T-helper 17 cell (primary cell): ENCODE results near the gene DPAGT1. TPM values are rescaled to one million over a fixed set of nuclear protein-coding genes. Genes with fewer than 3 reads are reported as not detected.
"Not testable (repeated sequence)": the region's sequence is repeated elsewhere in the genome, so short reads cannot be mapped to it uniquely, and the experiment has no call there.

Source experiments
- ATAC-seq: fragments of 150-1000 bp; cut with Tn5 transposase; 2 replicates; pipeline ENCODE4 v1.10.0; 2021; ENCODE audit warnings: mild to moderate bottlenecking, moderate library complexity
- DNase-seq, 3 donors: peaks; one replicate each; pipeline versions ENCODE4 v3.0.0 to v3.0.0-alpha.2; 2020 to 2021
- H3K9me3 ChIP-seq: one replicate; pipeline ENCODE4 v1.7.0; 2013; ENCODE audit warnings: low read length, mild to moderate bottlenecking; ENCODE audit not compliant: control insufficient read depth, poor library complexity, severe bottlenecking
- H3K27ac Mint-ChIP-seq: one replicate; pipeline ENCODE4 v1.8.0; 2022; ENCODE audit warnings: mild to moderate bottlenecking, moderate library complexity, mixed read lengths
- H3K27me3 Mint-ChIP-seq: one replicate; pipeline ENCODE4 v1.8.0; 2022; ENCODE audit warnings: mixed read lengths
- H3K36me3 Mint-ChIP-seq: one replicate; pipeline ENCODE4 v1.8.0; 2022; ENCODE audit warnings: low read depth, mixed read lengths
- H3K4me1 Mint-ChIP-seq: one replicate; pipeline ENCODE4 v1.8.0; 2022; ENCODE audit warnings: mild to moderate bottlenecking, mixed read lengths
- H3K4me3 Mint-ChIP-seq: one replicate; pipeline ENCODE4 v1.8.0; 2022; ENCODE audit warnings: mild to moderate bottlenecking, moderate library complexity, mixed read lengths
- total RNA-seq, 4 donors: library from RNA in 2 of 4; stranded (reverse) in 2 of 4; gene quantifications; one replicate each; pipeline ENCODE4 v1.2.3 and lab custom pipeline; 2022 to 2026

Gene DPAGT1
- total RNA-seq, result 10 to 100 TPM; 18.9 to 20.5 TPM
- 13.1 to 18.2 reads per million in 2 donors for total RNA-seq (lab: John Stamatoyannopoulos, UW)

- no peaks in the 10 kb centered on the region for H3K27me3 Mint-ChIP-seq
- no peaks in the 10 kb centered on the region for H3K9me3 ChIP-seq
- H3K36me3 Mint-ChIP-seq, result peaks cover under 1% of the 10 kb centered on the region
- H3K4me1 Mint-ChIP-seq, result peaks cover 32% of the 10 kb centered on the region
- H3K27ac Mint-ChIP-seq, result peak within 1 kb of the TSS; percentile 97
- ATAC-seq (peak; percentile 88), DNase-seq (peak; percentile 65 to 74 (median 70))
- peak within 1 kb of the TSS; percentile 93 for H3K4me3 Mint-ChIP-seq
These were observed at the start of gene DPAGT1 for GRCh38 chr11:119101759-119102423. DPAGT1 (minus strand) TSS chr11:119101853; CDS start chr11:119101655, 198 bp downstream.

DNA sequence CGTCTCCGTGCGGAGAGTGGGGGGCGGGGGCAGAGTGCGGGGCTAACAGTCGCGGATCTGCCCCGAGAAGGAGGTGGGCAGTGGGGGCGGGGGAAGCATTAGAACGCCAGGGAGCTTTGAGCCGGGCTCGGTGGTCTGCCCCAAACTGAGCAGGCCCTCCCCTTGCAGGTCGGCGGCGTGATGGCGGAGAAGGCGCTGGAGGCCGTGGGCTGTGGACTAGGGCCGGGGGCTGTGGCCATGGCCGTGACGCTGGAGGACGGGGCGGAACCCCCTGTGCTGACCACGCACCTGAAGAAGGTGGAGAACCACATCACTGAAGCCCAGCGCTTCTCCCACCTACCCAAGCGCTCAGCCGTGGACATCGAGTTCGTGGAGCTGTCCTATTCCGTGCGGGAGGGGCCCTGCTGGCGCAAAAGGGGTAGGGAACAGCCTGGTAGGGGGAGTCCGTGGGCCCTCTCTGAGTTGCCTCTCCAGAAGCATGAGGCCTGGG, 48.2 kb upstream of the DPAGT1 start:
- no peaks in the 10 kb centered on the region for H3K9me3 ChIP-seq
- Mint-ChIP-seq H3K27me3 (peaks cover 36% of the 10 kb centered on the region), H3K4me1 (peaks cover 8% of the 10 kb centered on the region), H3K4me3 (peak overlapping the region; percentile 62), H3K36me3 (no peaks in the 10 kb centered on the region), H3K27ac (no peak overlapping the region)
- DNase-seq (no peak), ATAC-seq (no peak)

- ATAC-seq, result peak; percentile 54
- no peaks in the 10 kb centered on the region for H3K36me3 Mint-ChIP-seq
- H3K9me3 ChIP-seq, result no peaks in the 10 kb centered on the region
- peak within 1 kb of the TSS; percentile 80 for H3K4me3 Mint-ChIP-seq
- H3K4me1 Mint-ChIP-seq, result peaks cover 8% of the 10 kb centered on the region
- H3K27me3 Mint-ChIP-seq, result peaks cover 35% of the 10 kb centered on the region
- peak in 1 of 3 donors; percentile 24 for DNase-seq
- H3K27ac Mint-ChIP-seq, result no peak within 1 kb of the TSS
These were observed 47.5 kb upstream of the DPAGT1 start, which contains the start of gene ABCG4 for GRCh38 chr11:119149018-119149785. ABCG4 (plus strand) TSS chr11:119149052; CDS start chr11:119149966, 914 bp downstream.

GRCh38 chr11:119148720-119149017, 47.0 kb upstream of the DPAGT1 start:
- no peaks in the 10 kb centered on the region for H3K9me3 ChIP-seq
- no peak overlapping the region for H3K27ac Mint-ChIP-seq
- ATAC-seq (no peak), DNase-seq (no peak)
- H3K4me3 Mint-ChIP-seq, result peak overlapping the region; percentile 80
- peaks cover 33% of the 10 kb centered on the region for H3K27me3 Mint-ChIP-seq
- peaks cover 8% of the 10 kb centered on the region for H3K4me1 Mint-ChIP-seq
- H3K36me3 Mint-ChIP-seq, result no peaks in the 10 kb centered on the region

DNA sequence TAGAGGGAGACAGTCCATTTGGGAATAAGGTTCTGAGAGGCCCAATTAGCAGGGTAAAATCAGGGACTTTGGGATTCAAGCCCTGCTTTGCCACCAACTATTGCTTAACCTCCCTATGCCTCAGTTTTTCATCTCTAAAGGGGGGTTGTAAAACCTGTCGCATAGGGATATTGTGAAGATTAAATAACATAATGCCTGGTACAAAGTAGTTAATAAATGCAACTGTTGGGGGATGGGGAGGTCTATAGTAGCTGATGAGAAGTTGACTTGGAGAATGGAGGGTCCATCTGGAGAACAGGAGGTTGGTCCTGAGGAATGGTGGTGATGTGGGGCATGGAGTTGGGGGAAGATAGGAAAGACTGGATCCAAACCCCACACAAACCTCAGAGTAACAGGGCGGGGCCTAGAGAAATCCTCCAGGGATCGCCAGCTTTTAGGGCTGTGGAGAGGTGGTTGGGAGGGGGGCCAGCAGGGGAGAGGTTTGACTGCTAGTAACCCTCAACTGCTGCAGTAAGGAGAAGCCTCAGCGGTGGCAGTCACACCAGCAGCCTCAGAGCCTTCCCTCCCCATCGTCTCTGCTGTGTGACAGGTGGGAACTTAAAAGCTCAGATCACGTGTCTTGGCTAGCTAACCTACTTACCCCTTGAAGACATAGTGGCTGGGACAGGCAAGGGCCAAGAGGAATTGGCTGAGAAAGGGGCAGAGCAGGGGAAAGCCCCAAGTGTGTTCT, 46.1 kb upstream of the DPAGT1 start:
- Mint-ChIP-seq H3K27ac (no peak overlapping the region), H3K27me3 (peaks cover 29% of the 10 kb centered on the region), H3K4me1 (peaks cover 8% of the 10 kb centered on the region), H3K4me3 (peak overlapping the region; percentile 80), H3K36me3 (no peaks in the 10 kb centered on the region)
- no peaks in the 10 kb centered on the region for H3K9me3 ChIP-seq
- ATAC-seq (peak; percentile 67), DNase-seq (no peak)

GRCh38 chr11:119145551-119145950, 43.9 kb upstream of the DPAGT1 start:
- no peak overlapping the region for H3K27ac Mint-ChIP-seq
- H3K4me3 Mint-ChIP-seq, result no peak overlapping the region
- ATAC-seq (no peak), DNase-seq (no peak)
- H3K9me3 ChIP-seq, result no peaks in the 10 kb centered on the region
- peaks cover 29% of the 10 kb centered on the region for H3K27me3 Mint-ChIP-seq
- no peaks in the 10 kb centered on the region for H3K36me3 Mint-ChIP-seq
- H3K4me1 Mint-ChIP-seq, result peaks cover 8% of the 10 kb centered on the region

GRCh38 chr11:119144825-119145486, 43.3 kb upstream of the DPAGT1 start:
- DNase-seq, result no peak
- peaks cover 29% of the 10 kb centered on the region for H3K27me3 Mint-ChIP-seq
- no peak overlapping the region for H3K27ac Mint-ChIP-seq

GRCh38 chr11:119139276-119139675, 37.6 kb upstream of the DPAGT1 start:
- H3K9me3 ChIP-seq, DNase-seq, H3K4me3 Mint-ChIP-seq, H3K36me3 Mint-ChIP-seq, H3K27ac Mint-ChIP-seq, H3K4me1 Mint-ChIP-seq, ATAC-seq: not testable (repeated sequence)
- H3K27me3 Mint-ChIP-seq, result peaks cover 21% of the 10 kb centered on the region

More at GRCh38 chr11:119144825-119145486, 43.3 kb upstream of the DPAGT1 start:
- Mint-ChIP-seq H3K4me1 (peaks cover 8% of the 10 kb centered on the region), H3K4me3 (no peak overlapping the region), H3K36me3 (no peaks in the 10 kb centered on the region)
- H3K9me3 ChIP-seq, result no peaks in the 10 kb centered on the region
- peak; percentile 52 for ATAC-seq

DNA sequence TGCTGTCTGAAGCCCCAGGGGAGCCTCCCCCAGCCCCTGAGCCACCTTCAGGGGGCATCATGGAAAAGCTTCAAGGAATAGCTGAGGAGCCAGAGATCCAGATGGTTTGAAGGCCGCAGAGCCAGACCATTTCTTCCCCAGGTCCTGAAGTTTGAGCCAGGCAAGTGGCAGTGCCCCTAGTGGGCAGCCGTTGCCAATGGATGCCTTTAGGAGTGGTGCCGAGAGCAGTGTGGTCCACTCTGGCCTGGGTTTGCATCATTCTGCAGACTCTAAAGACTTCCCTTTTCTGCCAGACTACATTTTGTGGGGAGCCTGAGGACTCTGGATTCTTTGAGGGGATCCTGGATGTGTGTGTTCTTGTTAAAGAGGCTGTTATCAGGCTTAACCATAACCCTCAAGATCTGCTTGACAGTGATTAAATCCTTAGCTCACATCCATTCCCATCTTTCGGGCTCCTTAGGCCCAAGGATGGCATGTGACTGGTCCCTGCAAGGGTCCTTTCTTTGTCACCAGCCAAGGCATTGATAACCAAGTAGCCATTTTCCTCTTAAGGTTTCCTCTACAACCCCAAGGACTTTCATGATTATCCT, 32.8 kb upstream of the DPAGT1 start:
- H3K27ac Mint-ChIP-seq, result no peak overlapping the region
- ATAC-seq (peak; percentile 51), DNase-seq (no peak)
- no peak overlapping the region for H3K4me3 Mint-ChIP-seq
- H3K36me3 Mint-ChIP-seq, result peaks cover 8% of the 10 kb centered on the region
- H3K27me3 Mint-ChIP-seq, result peaks cover 14% of the 10 kb centered on the region
- no peaks in the 10 kb centered on the region for H3K9me3 ChIP-seq
- peaks cover 6% of the 10 kb centered on the region for H3K4me1 Mint-ChIP-seq

DNA sequence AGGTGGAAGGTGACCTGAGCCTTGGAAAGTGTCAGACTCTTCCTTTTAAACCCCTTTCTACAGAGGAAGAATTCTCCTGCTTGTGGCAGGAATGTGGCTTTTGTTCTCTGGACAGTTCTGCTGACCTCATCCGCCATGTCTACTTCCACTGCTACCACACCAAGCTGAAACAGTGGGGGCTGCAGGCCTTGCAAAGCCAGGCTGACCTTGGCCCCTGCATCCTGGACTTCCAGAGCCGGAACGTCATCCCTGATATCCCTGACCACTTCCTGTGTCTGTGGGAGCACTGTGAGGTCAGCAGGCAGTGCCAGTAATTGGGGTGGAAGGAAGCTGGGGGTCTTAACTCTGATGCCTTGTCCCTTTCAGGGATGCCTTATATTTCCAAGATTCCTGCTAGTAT, 29.0 kb upstream of the DPAGT1 start:
- Mint-ChIP-seq H3K4me1 (peaks cover 10% of the 10 kb centered on the region), H3K36me3 (peaks cover 8% of the 10 kb centered on the region), H3K27ac (no peak overlapping the region), H3K4me3 (no peak overlapping the region), H3K27me3 (no peaks in the 10 kb centered on the region)
- H3K9me3 ChIP-seq, result no peaks in the 10 kb centered on the region
- DNase-seq, result no peak
- no peak for ATAC-seq

DNA sequence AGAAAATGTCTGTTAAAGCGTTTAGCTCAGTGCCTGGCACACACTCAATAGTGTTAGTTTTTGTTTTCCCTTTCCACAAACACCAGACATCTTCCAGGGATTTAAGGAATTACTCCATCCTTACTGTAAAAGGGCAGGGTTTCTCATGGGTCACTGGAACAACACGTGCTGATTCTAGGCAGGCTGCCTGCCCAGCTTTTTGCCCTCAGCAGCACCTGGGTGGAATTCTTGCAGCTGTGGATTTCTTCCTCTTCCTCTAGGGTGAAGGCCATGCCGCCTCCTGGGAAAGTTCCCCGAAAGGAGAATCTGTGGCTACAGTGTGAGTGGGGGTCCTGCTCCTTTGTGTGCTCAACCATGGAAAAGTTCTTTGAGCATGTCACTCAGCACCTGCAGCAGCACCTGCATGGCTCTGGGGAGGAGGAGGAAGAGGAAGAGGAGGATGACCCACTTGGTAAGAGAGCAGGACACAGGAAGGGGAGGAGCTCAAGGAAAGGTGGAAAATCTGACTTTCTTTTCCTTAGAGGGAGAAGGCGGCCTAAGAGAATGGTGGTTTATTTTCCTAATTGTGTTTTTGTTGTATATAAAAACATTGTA, 25.1 kb upstream of the DPAGT1 start:
- no peaks in the 10 kb centered on the region for H3K9me3 ChIP-seq
- H3K27me3 Mint-ChIP-seq, result no peaks in the 10 kb centered on the region
- DNase-seq, result no peak
- no peak for ATAC-seq
- no peak overlapping the region for H3K27ac Mint-ChIP-seq
- no peaks in the 10 kb centered on the region for H3K36me3 Mint-ChIP-seq
- no peak overlapping the region for H3K4me3 Mint-ChIP-seq
- peaks cover 23% of the 10 kb centered on the region for H3K4me1 Mint-ChIP-seq

DNA sequence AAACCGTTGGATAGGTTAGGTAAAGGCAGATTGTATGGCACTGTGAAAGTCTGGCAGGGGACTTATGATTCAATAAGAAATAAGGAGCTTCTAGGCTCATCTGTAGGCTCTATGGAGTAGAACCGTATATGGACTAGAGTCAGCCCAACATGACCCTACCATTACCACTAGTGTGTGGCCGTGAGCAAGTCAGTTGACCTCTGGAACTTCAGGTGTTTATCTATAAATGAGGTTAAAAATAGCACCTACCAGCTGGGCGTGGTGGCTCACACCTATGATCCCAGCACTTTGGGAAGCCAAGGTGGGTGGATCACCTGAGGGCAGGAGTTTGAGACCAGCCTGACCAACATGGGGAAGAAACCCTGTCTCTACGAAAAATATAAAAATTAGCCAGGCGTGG, 24.2 kb upstream of the DPAGT1 start:
- H3K9me3 ChIP-seq, result no peaks in the 10 kb centered on the region
- Mint-ChIP-seq H3K4me3 (no peak overlapping the region), H3K27ac (no peak overlapping the region), H3K36me3 (no peaks in the 10 kb centered on the region), H3K27me3 (no peaks in the 10 kb centered on the region), H3K4me1 (peaks cover 28% of the 10 kb centered on the region)
- ATAC-seq (no peak), DNase-seq (no peak)
